Peyer's patch (tissue), 4 donors: Measurements from ENCODE around the gene FAAP24. TPM values are rescaled to one million over a fixed set of nuclear protein-coding genes. Genes with fewer than 3 reads are reported as not detected.
"Not testable (repeated sequence)": the region's sequence is repeated elsewhere in the genome, so short reads cannot be mapped to it uniquely, and the experiment has no call there.

Experiments
- DNase-seq, 3 donors: peaks; one replicate each; pipeline ENCODE4 v3.0.0-alpha.2; 2017 to 2019
- H3K27ac ChIP-seq, 4 donors: fragments of 200-600 bp; sonication (generic); one replicate each; pipeline ENCODE4 v1.5.1; 2016 to 2019
- H3K27me3 ChIP-seq, 2 donors: fragments of 200-600 bp; sonication (generic); one replicate each; pipeline ENCODE4 v1.5.1; 2019
- H3K36me3 ChIP-seq, 3 donors: fragments of 200-600 bp; sonication (generic); one replicate each; pipeline ENCODE4 v1.5.1; 2016 to 2019
- H3K4me1 ChIP-seq, 4 donors: fragments of 200-600 bp; sonication (generic); one replicate each; pipeline ENCODE4 v1.5.1; 2016 to 2019
- H3K4me3 ChIP-seq, 4 donors: fragments of 200-600 bp; sonication (generic); 1 replicate in 3 of 4; 2 replicates in 1 of 4; pipeline ENCODE4 v1.5.1; 2016 to 2019; ENCODE audit warnings: mild to moderate bottlenecking in 1 of 4
- H3K9me3 ChIP-seq, 4 donors: fragments of 200-600 bp; sonication (generic); one replicate each; pipeline ENCODE4 v1.5.1; 2016 to 2019; ENCODE audit warnings: mild to moderate bottlenecking in 1 of 4
- POLR2A ChIP-seq, 2 donors: fragments of 450-650 bp; IDR thresholded peaks; one replicate each; pipeline ENCODE4 v1.5.1; 2017; ENCODE audit warnings: antibody characterized with exemption in 2 of 2, mild to moderate bottlenecking in 2 of 2, moderate library complexity in 2 of 2
- total RNA-seq, 4 donors: library from RNA; depleted of rRNA; stranded (reverse); fragments of >200 nt; gene quantifications; one replicate each; pipeline ENCODE4 v1.1.0, GENCODE V29; 2016
- TF ChIP-seq, protein P1 (sequence below), 6 experiments: fragments of 450-650 bp in 4 of 6; fragments of 200-600 bp in 2 of 6; sonication (generic) in 1 of 6; IDR thresholded peaks; one replicate each; pipeline ENCODE4 v1.5.1; 2017 to 2019; ENCODE audit warnings: antibody characterized with exemption in 6 of 6, mild to moderate bottlenecking in 3 of 6, moderate library complexity in 1 of 6

FAAP24 gene
- total RNA-seq, 4 donors from 2014 or later = 1.3 to 5.6 (median 3.6) TPM; not detected in 1

DNA sequence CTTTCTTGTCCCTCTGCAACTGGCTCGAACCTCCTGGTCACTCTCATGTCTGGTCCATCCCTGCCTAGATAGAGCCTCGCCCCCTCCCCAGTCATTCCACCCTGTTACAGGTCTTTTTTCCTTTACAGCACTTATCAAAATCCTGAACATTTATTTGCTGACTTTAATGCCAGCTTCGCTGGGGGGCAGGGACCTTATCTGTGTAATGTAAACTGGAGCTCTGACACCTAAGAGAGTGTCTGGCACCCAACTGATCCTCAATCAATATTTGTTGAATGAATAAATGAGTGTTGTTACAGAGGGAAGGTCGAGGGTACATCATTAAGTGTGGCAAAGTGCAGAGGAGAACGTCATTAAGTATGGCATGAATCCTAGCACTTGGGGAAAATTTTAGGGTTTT lies 16.7 kb downstream of the FAAP24 start:
- Histone ChIP-seq H3K27me3 (no peaks in the 10 kb centered on the region), H3K36me3 (peaks cover 0 to 49% (median 0%) of the 10 kb centered on the region in 3 donors), H3K27ac (no peak overlapping the region), H3K9me3 (no peaks in the 10 kb centered on the region), H3K4me3 (no peak overlapping the region), H3K4me1 (no peaks in the 10 kb centered on the region)
- DNase-seq = no peak
- no peak for TF ChIP-seq POLR2A (IDR thresholded peaks at IDR 0.05)
- TF ChIP-seq, protein P1, sequence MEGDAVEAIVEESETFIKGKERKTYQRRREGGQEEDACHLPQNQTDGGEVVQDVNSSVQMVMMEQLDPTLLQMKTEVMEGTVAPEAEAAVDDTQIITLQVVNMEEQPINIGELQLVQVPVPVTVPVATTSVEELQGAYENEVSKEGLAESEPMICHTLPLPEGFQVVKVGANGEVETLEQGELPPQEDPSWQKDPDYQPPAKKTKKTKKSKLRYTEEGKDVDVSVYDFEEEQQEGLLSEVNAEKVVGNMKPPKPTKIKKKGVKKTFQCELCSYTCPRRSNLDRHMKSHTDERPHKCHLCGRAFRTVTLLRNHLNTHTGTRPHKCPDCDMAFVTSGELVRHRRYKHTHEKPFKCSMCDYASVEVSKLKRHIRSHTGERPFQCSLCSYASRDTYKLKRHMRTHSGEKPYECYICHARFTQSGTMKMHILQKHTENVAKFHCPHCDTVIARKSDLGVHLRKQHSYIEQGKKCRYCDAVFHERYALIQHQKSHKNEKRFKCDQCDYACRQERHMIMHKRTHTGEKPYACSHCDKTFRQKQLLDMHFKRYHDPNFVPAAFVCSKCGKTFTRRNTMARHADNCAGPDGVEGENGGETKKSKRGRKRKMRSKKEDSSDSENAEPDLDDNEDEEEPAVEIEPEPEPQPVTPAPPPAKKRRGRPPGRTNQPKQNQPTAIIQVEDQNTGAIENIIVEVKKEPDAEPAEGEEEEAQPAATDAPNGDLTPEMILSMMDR (IDR thresholded peaks at IDR 0.05) = no peak

DNA sequence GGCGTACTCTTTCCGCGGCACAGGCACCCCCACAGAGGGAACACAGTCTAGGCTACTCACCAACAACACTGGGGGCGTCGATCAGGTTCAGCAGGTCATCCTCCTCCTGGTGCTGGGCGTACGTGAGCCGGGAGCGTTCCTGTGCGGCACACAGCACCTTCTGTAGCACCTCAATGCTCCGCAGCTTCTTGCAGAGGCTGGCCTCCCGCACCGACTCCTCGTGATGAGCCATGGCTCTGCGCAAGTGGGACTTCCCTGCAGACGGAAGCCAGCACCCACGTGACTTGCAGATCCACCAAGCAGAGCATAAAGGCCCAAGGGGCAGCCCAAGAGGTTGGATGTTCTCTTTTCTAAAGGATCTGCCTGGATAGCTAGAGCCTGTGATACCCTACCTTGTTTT lies 23.9 kb downstream of the FAAP24 start:
- DNase-seq, H3K4me3 ChIP-seq, H3K9me3 ChIP-seq, H3K4me1 ChIP-seq, H3K27me3 ChIP-seq, H3K27ac ChIP-seq: not testable (repeated sequence)
- H3K36me3 ChIP-seq = peaks cover 0 to 24% (median 0%) of the 10 kb centered on the region in 3 donors

GRCh38 chr19:32997061-32997464 lies 25.0 kb downstream of the FAAP24 start:
- not testable (repeated sequence) for H3K9me3 ChIP-seq, H3K4me3 ChIP-seq, H3K4me1 ChIP-seq, H3K27ac ChIP-seq, H3K27me3 ChIP-seq
- peak in 1 of 3 donors; percentile 50 for DNase-seq
- H3K36me3 ChIP-seq = peaks cover 0 to 17% (median 0%) of the 10 kb centered on the region in 3 donors

DNA sequence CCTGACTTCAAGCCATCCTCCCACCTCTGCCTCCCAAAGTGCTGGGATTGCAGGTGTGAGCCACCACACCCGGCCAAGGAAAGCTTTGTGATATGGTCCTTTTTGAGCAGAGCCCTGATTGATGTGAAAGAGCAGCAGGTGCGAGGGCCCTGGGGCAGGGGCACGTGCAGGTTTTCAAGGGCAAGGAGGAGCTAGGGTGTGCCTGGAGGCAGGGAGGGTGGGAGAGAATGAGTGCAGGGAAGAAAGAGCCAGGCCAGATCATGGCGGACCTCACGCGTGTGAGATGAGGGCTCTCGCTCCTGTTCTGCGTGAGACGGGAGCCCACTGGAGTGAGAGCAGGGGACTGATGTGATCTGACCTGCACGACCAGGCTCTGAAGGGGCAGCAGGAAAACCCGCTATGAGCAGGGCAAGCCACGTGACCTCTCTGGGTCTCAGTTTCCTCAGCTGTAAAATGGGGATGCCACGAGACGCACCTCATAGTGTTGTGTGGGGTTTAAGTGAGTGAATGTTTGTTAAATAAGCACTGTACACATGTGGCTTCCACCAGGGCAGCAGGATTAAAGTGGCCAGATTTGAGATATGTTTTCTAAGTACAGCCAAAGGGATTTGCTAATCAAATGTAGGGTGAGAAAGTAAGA lies 25.8 kb downstream of the FAAP24 start:
- DNase-seq = no peak
- Histone ChIP-seq H3K9me3 (no peaks in the 10 kb centered on the region), H3K36me3 (peaks cover 0 to 24% (median 0%) of the 10 kb centered on the region in 3 donors), H3K4me3 (no peak overlapping the region), H3K27ac (no peak overlapping the region), H3K27me3 (no peaks in the 10 kb centered on the region), H3K4me1 (no peaks in the 10 kb centered on the region)
- TF ChIP-seq, protein P1 (IDR thresholded peaks at IDR 0.05) = no peak
- TF ChIP-seq POLR2A (IDR thresholded peaks at IDR 0.05) = no peak

- H3K27me3 ChIP-seq = no peaks in the 10 kb centered on the region
- no peaks in the 10 kb centered on the region for H3K4me1 ChIP-seq
- H3K9me3 ChIP-seq = no peaks in the 10 kb centered on the region
- no peak for TF ChIP-seq POLR2A (IDR thresholded peaks at IDR 0.05)
- TF ChIP-seq, protein P1 (IDR thresholded peaks at IDR 0.05) = no peak
- H3K36me3 ChIP-seq = peaks cover 0 to 26% (median 0%) of the 10 kb centered on the region in 3 donors
- no peak overlapping the region for H3K4me3 ChIP-seq
- no peak overlapping the region for H3K27ac ChIP-seq
- DNase-seq = no peak
Observed at GRCh38 chr19:32998722-32999121, 26.7 kb downstream of the FAAP24 start.

DNA sequence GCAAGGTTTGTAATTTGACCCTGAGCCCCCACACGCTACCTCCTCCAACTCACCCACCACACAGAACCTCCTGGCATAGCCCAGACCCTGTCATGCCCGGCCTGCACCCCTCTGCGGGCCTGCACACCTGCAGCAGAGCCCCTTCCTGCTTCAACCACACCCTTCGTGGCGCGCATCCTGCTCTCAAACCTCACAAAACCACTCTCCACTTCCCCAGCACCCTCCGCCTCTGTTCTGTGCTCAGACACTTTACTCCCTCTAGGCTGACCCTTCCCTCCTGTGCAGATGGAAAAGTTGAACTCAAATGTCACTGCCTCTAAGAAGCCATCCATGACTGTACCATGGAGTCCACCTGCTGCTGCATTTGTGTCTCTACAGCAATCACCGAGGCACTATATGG lies 28.5 kb downstream of the FAAP24 start:
- H3K9me3 ChIP-seq = no peaks in the 10 kb centered on the region
- H3K36me3 ChIP-seq = peaks cover 0 to 32% (median 0%) of the 10 kb centered on the region in 3 donors
- no peak for TF ChIP-seq POLR2A (IDR thresholded peaks at IDR 0.05)
- TF ChIP-seq, protein P1 (IDR thresholded peaks at IDR 0.05) = no peak
- no peak overlapping the region for H3K27ac ChIP-seq
- H3K27me3 ChIP-seq = no peaks in the 10 kb centered on the region
- H3K4me3 ChIP-seq = no peak overlapping the region
- H3K4me1 ChIP-seq = no peaks in the 10 kb centered on the region
- no peak for DNase-seq

GRCh38 chr19:33000910-33001309 lies 28.9 kb downstream of the FAAP24 start:
- no peaks in the 10 kb centered on the region for H3K9me3 ChIP-seq
- no peaks in the 10 kb centered on the region for H3K4me1 ChIP-seq
- H3K27me3 ChIP-seq = no peaks in the 10 kb centered on the region
- H3K27ac ChIP-seq = no peak overlapping the region
- no peak overlapping the region for H3K4me3 ChIP-seq
- H3K36me3 ChIP-seq = peaks cover 0 to 32% (median 0%) of the 10 kb centered on the region in 3 donors
- TF ChIP-seq, protein P1 (IDR thresholded peaks at IDR 0.05) = no peak
- no peak for TF ChIP-seq POLR2A (IDR thresholded peaks at IDR 0.05)
- no peak for DNase-seq

DNA sequence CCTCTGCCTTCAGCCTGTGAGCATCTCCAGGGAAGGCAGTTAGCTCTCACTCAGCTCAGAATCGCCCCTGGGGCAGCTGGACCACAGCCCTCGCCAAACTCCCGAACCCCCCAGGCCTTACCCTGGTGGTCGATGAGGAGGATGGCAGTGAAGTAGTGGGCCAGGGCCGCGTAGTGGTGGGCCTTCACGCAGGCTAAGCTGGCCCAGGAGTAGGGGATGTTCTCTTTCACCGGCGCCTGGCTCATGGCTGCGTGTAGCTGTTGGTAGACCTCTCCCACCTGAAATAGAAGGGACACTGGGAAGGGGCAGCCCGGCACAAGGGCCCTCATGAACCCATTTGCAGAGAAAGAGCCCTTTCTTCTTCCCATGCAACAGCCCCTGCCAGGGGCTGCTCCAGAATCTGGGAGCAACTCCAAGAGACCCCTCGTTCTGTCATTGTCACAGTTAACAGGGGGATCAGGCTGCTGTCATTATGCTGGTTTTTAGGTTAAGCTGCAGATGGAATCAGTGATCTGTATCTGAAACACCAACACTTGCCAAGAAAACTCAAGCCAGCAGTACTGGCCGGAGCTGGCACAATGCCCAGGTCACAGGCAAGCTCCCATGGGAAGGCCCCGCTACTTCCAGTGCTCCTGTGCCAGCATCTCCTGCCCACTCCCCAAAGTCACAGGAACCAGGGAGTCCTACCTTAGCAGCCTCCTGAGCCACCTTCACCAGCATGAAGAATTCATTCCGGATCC lies 30.3 kb downstream of the FAAP24 start:
- not testable (repeated sequence) for DNase-seq, H3K4me1 ChIP-seq, H3K4me3 ChIP-seq, H3K27ac ChIP-seq, H3K9me3 ChIP-seq, H3K27me3 ChIP-seq
- H3K36me3 ChIP-seq = peaks cover 0 to 32% (median 0%) of the 10 kb centered on the region in 3 donors

DNA sequence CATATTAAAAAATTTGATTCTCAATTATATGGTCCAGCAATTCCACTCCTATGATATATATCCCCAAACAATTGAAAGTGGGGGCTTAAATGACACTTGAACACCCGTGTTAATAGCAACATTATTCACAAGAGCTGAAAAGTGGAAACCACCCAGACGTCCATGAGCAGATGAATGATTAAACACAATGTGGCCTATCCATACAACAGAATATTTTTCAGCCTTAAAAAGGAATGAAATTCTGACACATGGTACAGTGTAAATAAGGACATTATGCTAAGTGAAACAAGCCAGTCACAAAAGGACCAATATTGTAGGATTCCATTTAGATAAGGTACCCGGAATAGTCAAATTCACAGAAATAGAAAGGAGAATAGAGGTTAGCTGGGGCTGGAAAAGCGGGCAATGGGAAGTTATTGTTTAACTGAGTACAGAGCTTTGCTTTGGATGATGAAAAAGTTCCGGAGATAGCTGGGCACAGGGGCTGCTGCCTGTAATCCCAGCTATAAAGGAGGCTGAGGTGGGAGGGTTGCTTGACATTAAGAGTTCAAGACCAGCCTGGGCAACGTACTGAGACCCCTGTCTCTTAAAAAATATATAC lies 31.5 kb downstream of the FAAP24 start:
- not testable (repeated sequence) for H3K27ac ChIP-seq, H3K9me3 ChIP-seq

More for the DNA sequence above, 31.5 kb downstream of the FAAP24 start:
- not testable (repeated sequence) for H3K27me3 ChIP-seq, H3K4me1 ChIP-seq, DNase-seq, H3K4me3 ChIP-seq
- peaks cover 0 to 35% (median 0%) of the 10 kb centered on the region in 3 donors for H3K36me3 ChIP-seq
